Stimulated activated CD8-positive, alpha-beta memory T cell treated with anti-CD3 and anti-CD28 coated beads, Interleukin-4, amount 100 ng/mL, for 4 hours (primary cell): ENCODE data around the gene NAALAD2.
"Not testable (repeated sequence)": the region's sequence is repeated elsewhere in the genome, so short reads cannot be mapped to it uniquely, and the experiment has no call there.

ENCODE experiments used
- DNase-seq, 2 donors: peaks; one replicate each; pipeline ENCODE4 v3.0.0-alpha.2; 2020; ENCODE audit warnings: low read depth in 2 of 2, low spot score in 1 of 2

NAALAD2 gene

DNA sequence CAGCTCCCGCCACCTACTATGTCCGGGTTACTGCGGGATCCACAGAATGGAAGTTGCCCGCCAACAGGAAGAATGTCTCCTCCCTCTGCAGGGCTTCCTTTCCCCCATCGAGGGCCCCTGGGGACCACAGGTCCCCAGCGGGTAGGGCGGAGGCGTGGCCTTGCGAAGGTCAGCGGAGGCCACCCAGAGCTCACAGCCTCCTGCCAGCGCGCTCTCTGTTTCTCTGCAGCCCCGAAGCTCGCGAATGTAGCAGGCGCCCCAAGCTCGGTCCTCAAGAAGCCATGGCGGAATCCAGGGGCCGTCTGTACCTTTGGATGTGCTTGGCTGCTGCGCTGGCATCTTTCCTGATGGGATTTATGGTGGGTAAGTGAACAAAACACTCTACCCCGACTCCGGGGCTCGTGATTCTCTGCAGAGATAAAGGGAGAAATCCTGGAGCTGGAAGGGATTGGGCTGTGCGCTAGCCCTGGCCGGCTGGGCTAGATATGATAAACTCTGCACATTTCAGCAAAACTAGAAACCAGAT is at the start of gene NAALAD2:
TSS of gene NAALAD2 (plus strand) at position 186 of the 526 bp plus-strand sequence. CDS start at position 282, 96 bp downstream.
- no peak for DNase-seq

DNA sequence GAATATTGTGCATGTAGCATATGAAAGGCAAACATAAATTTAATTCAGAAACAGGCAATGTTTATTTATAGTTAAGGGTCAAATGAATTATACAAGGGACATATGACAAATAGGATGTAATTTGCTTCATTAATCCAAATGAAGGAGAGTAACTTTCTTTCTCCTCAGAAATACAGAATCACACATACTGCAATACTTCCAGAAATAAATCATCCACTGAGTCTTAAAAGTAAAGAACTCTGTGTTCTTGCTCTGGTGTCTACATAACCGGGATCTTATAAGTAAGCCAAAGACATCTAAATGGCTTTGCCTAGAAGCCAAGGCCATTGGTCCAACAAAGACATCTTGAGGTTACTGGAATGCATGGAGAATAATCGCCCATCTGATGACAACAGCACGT is 48.8 kb upstream of the NAALAD2 start, which contains the start of gene UBTFL1:
TSS of gene UBTFL1 (plus strand) at position 301 of the 400 bp plus-strand sequence. CDS start at position 301, 0 bp downstream.
- not testable (repeated sequence) for DNase-seq

DNA sequence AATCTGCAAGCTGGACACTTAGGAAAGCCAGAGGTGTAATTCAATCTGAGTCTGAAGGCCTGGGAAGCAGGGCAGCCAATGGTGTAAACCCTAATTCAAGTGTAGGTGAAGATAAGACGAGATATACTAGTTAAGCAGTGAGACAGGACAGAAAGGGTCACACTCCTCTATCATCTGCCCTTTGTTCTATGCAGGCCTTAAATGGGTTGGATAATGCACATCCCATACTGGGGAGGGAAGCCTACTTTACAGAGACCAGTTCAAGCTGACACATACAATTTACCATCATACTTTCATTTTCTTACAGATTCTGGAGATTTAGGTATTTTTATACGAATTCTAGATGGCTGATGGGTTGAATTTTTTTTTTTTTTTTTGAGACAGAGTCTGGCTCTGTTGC is 45.7 kb upstream of the NAALAD2 start:
- not testable (repeated sequence) for DNase-seq

DNA sequence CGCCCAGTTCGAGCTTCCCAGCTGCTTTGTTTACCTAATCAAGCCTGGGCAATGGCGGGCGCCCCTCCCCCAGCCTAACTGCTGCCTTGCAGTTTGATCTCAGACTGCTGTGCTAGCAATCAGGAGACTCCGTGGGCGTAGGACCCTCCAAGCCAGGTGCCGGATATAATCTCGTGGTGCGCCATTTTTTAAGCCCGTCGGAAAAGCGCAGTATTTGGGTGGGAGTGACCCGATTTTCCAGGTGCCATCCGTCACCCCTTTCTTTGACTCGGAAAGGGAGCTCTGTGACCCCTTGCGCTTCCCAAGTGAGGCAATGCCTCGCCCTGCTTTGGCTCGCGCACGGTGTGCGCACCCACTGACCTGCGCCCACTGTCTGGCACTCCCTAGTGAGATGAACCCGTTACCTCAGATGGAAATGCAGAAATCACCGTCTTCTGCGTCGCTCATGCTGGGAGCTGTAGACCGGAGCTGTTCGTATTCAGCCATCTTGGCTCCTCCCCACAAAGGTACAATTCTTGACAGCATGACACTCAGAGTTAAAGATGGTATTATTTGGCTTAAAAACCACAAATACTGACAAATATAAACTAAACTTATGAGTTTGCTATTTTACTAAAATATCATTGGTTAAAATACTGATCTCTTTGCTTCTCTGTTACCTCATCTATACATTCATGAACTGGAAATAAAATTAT is 39.1 kb upstream of the NAALAD2 start:
- not testable (repeated sequence) for DNase-seq

DNA sequence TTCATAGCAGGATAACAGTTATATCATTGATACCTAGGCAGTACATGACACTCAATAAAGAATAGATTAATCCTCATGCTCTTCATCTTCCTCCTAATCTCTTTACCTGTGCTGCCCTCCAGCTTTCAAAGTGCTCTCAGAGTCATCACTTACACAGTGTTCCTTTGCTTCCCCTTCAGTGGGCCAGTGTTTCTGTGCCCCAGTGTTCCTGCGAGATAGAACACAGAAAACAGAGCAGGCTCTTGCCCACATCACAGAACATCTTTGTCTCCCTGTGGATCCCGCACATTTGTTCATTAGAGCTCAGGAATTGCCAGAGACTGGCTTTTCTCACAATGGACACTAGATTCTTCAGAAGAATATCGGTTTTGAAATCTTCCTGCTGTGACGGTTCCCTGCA is 36.2 kb upstream of the NAALAD2 start:
- DNase-seq, result not testable (repeated sequence)

DNA sequence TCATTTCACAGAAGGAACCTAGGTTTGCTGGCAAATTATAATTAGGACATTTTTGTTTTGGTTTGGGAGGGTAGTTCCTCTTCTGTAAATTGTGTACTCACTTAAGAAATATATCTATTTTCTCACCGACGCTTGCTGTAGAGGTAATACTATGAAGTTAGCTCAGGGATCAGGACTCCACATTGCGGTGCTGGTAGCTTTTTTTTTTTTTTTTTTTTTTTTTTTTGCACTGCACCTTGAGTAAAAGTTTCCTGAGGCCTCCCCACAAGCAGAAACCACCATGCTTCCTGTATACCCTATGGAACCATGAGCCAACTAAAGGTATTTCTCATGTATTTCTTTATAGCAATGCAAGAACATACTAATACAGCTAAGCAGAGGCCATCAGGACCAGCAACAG is 34.0 kb upstream of the NAALAD2 start:
- no peak for DNase-seq

DNA sequence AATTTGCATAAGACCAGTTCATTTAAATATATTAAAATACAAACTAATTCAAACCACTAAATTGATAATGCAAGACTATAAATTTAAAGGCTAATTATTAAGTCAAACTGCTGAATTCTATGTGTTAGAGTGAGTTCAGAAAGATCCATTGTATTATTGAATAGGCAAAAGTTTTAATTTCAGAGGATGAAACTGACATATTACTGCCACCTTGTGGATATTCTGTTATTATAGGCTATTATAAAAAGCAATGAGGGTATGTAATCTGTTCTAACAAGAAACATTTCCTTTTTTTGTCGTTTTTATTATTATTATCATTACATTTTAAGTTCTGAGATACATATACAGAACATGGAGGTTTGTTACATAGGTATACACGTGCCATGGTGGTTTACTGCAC is 20.9 kb upstream of the NAALAD2 start:
- DNase-seq, result no peak

DNA sequence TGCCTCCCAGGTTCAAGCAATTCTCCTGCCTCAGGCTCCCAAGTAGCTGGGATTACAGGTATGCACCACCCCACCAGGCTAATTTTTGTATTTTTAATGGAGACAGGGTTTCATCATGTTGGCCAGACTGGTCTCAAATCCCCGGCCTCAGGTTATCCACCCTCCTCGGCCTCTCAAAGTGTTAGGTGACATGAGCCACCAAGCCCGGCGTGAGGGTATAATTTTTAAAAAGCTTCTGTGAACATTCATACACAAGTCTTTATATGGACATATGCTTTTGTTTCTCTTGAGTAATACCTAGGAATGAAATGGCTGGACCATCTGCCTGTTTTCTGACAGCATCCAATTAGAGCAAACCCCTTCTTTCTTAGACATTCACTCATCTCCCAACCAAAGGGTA is 14.3 kb upstream of the NAALAD2 start:
- DNase-seq, result no peak

DNA sequence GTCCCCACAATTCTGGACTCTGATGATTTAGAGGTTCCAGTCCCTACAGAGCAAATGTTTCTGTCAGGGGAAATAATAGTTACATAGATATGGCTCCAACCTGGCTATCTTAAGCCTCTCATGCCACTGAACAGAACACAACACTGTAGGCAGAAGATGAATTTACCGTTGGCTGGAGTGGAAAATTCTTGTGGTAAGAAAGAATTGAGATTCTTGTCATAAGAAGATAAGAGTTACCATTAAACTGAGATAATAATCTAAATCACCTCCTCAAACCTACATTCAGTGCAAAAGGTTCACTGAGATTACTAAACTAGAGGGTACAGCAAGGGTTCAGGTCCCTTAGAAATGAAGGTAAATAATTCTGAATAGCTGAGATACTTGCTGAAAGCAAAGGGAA is 10.1 kb upstream of the NAALAD2 start:
- no peak for DNase-seq

DNA sequence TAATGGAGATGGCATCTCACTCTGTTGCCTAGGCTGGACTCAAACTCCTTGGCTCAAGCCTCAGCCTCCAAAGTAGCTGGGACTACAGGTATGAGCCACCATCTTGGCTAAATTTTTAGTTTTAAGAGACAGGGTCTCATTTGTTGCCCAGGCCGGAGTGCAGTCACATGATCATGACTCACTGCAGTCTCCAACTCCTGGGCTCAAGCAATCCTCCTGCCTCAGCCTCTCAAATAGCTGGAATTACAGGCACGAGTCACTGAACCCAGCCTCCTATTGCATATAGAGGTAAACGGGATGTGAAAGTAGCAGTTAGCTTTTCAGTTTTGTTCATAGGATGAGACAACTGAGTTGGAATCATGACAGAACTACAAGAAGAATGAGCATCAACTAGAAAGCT is 9.5 kb upstream of the NAALAD2 start:
- DNase-seq, result no peak

DNA sequence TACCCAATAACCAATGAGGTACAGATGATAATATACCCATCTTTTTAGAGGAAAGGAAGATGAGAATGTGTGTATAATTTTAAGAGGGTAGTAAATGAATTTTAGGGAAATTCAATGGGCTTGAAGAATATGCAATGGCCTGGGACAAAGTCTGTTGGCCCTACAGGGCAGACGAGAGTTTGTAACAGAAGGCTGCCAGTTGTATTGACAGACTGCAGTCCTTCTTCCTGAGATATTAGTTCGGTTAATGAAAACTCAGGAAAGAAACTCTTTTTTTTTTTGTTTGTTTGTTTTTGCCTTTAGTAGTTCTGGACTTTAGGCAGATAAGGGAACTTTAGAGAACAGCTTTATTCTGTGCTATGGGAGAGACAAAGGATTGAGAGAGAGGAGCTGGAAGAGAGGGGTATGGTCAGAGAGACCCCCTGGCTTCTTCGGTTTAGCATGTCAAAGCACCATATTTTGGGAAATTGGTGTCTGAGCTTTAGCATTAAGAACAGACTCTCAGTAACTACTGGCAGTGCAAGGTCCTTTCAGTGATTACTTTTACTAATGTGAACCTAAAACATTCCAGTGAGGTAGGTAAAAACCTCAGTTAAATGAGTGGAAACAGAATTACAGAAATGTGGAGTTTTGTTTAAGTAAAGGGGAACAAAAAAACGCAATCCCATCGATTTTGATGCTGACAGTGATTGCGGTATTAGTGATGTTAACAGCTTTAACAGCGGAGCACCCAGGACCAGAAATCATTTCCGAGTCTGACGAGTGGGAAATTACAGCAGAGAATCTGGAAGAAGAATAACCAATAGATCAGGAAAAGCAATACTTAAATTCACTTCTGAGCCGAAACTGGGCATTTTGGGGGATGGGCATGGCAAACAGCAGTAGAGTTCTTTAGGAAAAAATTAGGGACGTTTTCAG is 644 bp upstream of the NAALAD2 start:
- DNase-seq, result no peak

DNA sequence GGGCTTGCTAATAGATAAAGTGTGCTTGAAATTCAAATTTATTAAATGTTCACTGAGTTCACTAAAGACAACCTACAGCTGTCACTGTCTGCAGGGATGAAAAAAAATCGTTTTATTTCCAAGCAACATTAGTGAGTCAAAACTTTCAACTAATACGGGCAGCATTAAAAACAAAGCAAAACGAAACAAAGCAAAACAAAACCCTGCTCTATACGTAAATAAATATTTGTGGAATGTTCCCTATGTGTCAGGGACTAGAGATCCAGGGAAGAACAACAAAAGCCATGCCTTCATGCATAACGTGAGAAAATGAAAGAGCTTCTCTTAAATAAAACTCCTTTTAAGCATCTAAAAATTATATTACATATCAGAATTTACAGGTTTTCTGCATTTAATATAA is 553 bp downstream of the NAALAD2 start:
- DNase-seq, result no peak

DNA sequence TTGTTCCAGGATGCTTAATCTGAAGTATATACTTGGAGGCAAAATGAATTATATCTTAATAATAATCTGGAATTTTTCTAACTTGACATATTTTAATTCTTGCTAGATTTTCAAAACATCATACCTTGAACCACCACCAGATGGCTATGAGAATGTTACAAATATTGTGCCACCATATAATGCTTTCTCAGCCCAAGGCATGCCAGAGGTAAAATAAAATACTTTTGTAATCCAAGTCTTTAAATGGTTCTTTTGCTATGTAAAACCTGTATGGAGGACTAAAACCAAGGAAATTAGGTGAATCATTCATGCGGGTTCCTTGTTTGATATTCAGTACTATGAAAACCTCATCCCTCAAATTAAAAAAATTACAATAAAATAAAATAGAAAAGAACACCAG is 14.4 kb downstream of the NAALAD2 start:
- no peak for DNase-seq

DNA sequence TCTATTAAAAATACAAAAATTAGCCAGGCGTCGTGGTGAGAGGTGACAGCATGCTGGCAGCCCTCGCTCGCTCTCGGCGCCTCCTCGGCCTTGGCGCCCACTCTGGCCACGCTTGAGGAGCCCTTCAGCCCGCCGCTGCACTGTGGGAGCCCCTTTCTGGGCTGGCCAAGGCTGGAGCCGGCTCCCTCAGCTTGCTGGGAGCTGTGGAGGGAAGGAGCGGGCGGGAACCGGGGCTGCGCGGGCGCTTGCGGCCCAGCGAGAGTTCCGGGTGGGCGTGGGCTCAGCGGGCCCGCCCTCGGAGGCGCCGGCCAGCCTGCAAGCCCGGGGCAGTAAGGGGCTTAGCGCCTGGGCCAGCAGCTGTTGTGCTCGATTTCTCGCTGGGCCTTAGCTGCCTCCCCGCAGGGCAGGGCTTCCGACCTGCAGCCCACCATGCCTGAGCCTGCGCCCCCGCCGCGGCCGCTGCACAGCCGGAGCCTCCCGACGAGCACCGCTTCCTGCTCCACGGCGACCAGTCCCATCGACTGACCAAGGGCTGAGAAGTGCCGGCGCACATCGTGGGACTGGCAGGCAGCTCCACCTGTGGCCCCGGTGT is 32.6 kb downstream of the NAALAD2 start:
- DNase-seq, result not testable (repeated sequence)

DNA sequence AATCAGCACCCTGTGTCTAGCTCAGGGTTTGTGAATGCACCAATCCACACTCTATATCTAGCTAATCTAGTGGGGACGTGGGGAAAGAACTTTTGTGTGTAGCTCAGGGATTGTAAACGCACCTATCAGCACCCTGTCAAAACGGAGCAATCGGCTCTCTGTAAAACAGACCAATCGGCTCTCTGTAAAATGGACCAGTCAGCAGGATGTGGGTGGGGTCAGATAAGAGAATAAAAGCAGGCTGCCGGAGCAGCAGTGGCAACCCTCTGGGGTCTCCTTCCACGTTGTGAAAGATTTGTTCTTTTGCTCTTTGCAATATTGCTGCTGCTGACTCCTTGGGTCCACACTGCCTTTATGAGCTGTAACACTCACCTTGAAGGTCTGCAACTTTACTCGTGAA is 33.2 kb downstream of the NAALAD2 start:
- DNase-seq, result not testable (repeated sequence)

DNA sequence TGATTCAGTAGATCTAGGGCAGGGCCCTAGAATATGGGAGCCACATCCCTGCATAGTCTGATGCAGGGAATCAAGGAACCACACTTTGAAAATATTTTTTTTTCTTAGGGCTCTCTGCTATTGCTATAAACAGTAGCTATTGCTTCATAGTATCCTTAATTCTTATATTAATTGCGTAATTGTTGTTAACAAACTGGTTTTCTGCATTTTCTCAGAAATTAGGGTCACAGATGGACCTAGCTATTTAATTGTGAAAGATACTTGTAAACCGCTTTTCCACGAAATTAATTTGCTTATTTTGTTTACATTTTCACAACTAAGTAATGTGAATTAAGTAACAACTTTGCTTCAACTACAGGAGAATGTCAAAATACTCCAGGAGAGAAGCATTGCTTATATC is 34.1 kb downstream of the NAALAD2 start:
- DNase-seq, result no peak

DNA sequence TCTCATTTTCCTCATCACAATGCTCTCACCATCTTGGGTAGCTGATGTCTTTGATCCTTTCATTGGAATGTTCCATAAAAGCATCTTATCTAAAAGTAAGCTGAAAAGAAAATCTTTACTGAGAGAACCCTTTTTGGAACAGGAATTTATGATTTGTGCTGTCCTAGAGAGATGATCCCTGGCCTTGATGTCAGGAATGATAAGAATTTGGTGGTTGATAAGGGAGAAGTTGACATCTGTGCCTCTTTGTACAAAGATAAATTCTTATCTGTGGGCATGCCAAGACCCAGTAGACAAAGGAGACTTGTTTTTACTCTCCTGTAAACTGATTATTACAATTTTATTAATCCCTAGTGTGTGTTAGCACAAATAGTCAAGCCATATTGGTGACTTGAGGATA is 36.9 kb downstream of the NAALAD2 start:
- DNase-seq, result no peak

DNA sequence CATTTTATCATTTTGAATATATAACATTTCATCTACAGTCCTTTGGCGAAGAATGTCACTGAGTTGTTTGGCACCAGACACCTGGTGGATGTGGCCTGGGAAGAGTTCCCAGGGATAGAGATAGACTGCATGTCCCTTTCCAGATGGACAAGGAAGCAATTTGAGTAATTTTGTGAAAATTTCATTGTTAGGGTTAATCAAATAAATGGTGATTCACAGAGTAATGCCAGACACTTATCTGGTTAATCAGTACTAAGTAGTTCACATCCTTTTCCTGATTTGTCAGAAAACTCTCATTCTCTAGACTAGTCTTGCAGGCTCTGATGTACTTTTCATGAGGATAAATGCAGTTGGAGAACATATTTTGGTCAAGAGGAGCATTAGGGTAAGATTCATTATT is 41.6 kb downstream of the NAALAD2 start:
- no peak for DNase-seq

DNA sequence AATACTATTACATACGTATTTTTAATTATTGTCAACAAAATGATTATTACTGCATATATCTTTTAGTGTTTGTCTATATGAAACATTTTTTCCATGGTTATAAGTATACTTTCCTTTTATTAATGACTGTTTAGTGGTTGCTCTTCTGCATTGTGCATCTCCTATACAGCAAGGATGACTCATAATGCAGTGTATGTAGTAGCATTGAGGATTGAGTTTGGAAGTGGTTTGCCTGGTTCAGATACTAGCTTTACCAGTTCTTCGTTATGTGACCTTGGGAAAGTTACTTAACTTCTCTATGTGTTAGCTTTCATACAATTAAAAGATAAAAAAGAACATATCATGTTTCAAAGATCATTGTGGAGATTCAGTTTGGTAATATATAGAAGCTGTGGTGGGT is 44.3 kb downstream of the NAALAD2 start:
- DNase-seq, result no peak

DNA sequence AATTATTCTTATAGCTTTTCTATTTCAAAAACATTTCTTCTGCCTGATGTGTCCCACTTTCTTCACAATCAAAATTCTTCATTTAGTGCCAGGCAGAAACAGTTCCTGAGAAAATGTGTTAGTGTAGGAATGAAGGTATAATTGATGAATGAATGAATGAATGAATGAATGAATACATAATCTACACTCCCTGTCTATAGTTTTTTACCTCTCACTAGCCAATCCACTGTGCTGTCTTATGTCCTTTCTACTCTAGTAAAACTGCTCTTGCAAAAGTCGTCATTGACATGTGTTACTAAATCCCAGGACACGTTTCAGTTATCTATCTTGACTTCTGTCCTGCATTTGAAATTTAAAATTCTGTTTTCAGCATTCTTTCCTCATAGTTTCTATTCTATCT is 45.5 kb downstream of the NAALAD2 start:
- DNase-seq, result no peak

DNA sequence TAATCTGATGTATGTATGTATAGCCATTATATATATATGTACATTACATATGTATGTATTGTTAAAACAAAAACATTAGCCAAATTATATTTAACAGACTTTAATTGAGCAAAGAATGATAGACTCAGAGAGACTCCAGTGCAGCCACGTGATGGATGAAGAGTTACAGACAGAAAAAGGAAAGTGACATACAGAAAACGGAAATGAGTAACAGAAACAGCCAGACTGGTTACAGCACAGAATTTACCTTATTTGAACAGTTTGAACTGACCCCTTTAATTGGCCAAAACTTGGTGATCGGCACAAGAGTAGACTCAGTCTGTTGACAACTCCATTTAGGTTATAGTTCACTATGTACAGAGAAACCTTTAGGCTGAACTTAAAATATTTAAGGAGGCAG is 53.4 kb downstream of the NAALAD2 start:
- no peak for DNase-seq

DNA sequence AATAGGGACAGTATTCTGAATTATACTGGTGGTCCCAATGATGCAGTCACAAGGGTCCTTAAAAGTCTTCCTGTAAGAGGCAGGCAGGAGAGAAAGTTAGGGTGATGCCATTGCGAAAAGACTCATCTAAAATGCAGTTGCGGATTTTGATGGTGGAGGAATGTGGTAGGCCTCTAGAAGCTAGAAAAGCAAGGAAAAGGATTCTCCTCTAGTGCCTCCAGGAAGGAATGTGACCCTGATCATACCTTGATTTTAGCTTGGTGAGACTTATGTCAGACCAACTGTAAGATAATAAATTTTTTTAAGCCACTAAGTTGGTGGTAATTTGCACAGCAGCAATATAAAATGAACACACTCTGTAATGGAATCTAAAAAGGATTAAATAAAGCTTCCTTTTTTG is 54.5 kb downstream of the NAALAD2 start:
- DNase-seq, result no peak
